Subcutaneous adipose tissue (tissue), 4 donors: Measurements from ENCODE around the gene BCKDHB. TPM values are rescaled to one million over a fixed set of nuclear protein-coding genes. Genes with fewer than 3 reads are reported as not detected.

ENCODE experiments used
- total RNA-seq, 4 donors: library from RNA; depleted of rRNA; stranded (reverse); fragments of >200 nt; gene quantifications; one replicate each; pipeline ENCODE4 v1.1.0, GENCODE V29; 2016
- TF ChIP-seq, protein P1 (sequence below): fragments of 450-650 bp; IDR thresholded peaks from one replicate; pipeline ENCODE4 v1.5.1; 2016; ENCODE audit warnings: low read depth, mild to moderate bottlenecking, control low read depth, antibody characterized with exemption, moderate library complexity

BCKDHB gene
- total RNA-seq, 4 donors from 2014 or later = 15.5 to 41.3 (median 24.2) TPM

DNA sequence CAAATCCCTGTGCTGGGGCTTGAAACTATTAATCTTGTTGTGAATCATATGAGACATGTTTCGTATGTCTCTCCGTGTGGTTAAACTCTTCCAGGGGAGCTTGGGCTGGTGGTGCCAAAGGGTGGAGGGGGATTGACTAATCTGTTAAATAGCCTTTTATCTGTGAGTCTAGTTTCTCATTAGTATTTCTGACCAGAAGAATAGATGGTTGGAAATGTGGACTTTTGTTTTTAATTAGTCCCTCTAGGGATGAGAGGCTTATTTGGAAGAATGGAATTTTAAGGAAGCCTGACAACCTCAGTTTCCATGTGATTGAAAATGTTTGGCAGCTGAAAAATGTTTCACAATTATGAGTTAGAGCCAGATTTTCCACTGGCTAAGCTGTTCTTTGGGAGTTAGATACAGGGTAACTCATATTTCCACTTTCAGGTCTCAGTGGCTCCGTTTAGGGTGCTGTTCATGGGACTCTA lies 117.3 kb downstream of the BCKDHB start:
- TF ChIP-seq, protein P1, sequence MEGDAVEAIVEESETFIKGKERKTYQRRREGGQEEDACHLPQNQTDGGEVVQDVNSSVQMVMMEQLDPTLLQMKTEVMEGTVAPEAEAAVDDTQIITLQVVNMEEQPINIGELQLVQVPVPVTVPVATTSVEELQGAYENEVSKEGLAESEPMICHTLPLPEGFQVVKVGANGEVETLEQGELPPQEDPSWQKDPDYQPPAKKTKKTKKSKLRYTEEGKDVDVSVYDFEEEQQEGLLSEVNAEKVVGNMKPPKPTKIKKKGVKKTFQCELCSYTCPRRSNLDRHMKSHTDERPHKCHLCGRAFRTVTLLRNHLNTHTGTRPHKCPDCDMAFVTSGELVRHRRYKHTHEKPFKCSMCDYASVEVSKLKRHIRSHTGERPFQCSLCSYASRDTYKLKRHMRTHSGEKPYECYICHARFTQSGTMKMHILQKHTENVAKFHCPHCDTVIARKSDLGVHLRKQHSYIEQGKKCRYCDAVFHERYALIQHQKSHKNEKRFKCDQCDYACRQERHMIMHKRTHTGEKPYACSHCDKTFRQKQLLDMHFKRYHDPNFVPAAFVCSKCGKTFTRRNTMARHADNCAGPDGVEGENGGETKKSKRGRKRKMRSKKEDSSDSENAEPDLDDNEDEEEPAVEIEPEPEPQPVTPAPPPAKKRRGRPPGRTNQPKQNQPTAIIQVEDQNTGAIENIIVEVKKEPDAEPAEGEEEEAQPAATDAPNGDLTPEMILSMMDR = no peak

DNA sequence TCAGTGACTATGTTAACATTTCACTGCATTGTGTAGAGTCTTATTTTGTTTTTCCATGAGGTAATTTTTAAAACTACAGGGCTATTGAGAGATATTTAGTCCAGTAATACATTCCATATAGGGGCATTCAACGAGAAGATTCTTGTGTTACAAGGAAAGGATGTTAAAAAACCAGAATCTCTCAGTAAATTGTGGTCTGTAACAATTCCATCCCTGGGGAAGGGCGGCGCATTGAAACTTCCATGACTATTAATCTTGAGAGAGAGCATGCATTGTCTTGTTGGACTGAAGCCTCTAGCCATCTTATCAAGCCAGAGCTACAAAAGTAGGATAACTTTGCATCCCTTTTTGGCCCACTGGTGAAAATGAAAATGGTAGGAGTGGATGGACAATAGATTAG lies 119.7 kb downstream of the BCKDHB start:
- TF ChIP-seq, protein P1 = no peak

DNA sequence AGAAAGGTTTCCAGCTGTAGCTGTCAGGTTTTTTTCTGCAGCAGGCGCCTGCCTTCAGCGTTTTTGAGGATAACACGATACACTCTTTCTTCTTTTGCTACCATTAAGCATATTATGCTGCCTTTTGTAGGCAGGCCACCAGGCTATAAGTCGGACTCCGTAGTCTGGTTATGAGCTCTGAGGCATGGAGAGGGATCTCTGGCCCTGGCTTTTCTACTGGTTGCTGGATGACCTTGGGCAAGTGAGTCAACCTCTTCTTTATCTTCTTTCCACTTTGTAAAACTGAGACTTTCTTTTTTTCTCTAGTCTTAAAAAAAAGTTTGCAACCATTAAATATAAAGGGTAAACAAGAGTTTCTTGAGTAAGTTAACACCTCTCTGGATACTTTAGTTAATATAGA lies 120.2 kb downstream of the BCKDHB start:
- TF ChIP-seq, protein P1 = no peak

DNA sequence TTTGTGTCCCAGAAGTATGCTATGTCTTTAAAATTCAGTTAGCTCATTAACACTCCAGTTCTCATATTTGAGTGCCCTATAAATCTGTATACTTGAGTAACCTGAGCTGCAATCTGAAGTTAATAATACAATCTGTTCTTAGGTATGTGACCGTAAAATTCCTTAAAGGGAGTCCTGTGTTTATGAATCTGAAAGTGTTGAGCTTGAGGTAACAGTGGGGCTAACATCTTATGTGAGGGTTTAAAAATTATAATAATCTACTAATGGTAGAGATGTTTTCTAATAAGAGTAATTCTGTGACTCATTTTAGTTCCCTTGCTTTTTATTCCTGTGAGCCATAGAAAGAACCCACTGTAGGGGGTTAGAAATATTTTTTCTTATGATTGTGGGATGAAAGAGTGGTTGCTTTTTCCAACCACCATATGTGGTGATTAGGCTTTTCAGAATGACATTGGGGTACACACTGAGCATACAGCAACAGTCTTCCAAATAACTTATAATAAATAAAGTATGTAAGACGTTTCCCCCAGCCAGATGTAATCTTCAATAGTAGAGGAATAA lies 121.2 kb downstream of the BCKDHB start:
- TF ChIP-seq, protein P1 = no peak

DNA sequence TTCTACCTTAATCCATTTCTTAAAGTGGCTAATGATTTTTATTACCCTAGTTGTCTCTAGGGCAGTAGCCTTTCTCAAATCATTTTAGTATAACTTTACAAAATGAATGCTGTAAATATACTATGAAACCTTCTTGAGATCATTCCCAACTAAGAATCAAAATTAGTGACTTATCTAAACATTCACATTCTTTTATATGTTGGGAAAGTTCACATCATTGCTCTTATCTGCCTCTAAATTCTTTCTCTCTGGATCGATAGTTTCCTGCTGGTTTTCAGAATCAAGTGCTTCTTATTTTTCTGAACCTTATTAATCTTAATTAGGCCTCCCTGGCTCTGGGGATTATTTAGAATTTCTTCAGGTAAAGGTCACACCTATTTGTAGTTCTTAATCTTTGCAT lies 126.8 kb downstream of the BCKDHB start:
- TF ChIP-seq, protein P1 = no peak

DNA sequence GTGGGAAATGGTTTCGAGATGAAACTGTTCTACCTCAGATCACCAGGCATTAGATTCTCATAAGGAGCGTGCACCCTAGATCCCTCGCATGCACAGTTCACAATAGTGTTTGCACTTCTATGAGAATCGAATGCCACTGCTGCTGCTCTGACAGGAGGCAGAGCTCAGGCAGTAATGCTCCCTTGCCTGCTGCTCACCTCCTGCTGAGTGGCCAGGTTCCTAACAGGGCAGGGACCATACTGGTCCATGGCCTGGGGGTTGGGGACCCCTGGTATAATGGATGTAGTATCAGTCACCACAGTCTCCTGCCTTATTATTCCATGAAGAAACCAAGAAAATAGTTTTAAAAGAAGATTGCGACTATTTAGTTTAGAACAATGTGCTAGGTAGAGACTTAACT lies 127.5 kb downstream of the BCKDHB start:
- TF ChIP-seq, protein P1 = no peak

DNA sequence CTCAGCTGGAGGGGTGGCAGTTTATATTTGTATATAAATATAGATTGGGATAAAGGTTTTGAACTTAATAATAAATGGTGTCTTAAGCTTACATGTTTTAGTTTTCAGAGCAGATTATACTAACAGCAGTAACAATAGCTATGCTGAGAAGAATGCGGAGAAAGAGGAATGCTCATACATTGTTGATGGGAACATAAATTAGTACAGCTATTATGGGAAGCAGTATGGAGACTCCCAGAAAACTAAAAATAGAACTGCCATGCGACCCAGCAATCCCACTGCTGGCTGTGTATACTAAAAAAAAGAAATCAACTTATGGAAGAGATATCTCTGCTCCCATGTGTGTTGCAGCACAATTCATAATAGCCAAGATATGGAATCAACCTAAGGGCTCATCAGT lies 127.9 kb downstream of the BCKDHB start:
- TF ChIP-seq, protein P1 = no peak
